ENCODE data around the gene CUL2.

- TF ChIP-seq, protein P1, sequence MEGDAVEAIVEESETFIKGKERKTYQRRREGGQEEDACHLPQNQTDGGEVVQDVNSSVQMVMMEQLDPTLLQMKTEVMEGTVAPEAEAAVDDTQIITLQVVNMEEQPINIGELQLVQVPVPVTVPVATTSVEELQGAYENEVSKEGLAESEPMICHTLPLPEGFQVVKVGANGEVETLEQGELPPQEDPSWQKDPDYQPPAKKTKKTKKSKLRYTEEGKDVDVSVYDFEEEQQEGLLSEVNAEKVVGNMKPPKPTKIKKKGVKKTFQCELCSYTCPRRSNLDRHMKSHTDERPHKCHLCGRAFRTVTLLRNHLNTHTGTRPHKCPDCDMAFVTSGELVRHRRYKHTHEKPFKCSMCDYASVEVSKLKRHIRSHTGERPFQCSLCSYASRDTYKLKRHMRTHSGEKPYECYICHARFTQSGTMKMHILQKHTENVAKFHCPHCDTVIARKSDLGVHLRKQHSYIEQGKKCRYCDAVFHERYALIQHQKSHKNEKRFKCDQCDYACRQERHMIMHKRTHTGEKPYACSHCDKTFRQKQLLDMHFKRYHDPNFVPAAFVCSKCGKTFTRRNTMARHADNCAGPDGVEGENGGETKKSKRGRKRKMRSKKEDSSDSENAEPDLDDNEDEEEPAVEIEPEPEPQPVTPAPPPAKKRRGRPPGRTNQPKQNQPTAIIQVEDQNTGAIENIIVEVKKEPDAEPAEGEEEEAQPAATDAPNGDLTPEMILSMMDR (IDR thresholded peaks at IDR 0.05): no peak
- no peak for TF ChIP-seq EP300 (IDR thresholded peaks at IDR 0.05)
- no peak for TF ChIP-seq POLR2A (IDR thresholded peaks at IDR 0.05)
These were observed 47.4 kb downstream of the CUL2 start for GRCh38 chr10:35042783-35043182.
